Activated CD8-positive, alpha-beta memory T cell treated with anti-CD3 and anti-CD28 coated beads, Interleukin-2, amount 50 U/mL, for 48 hours (primary cell): ENCODE results near the gene MIDN.
A peak's percentile ranks its signal among the peaks of the same experiment; 100 is the strongest.

Source experiments
- DNase-seq: peaks from one replicate; pipeline ENCODE4 v3.0.0-alpha.2; 2020

MIDN gene

DNA sequence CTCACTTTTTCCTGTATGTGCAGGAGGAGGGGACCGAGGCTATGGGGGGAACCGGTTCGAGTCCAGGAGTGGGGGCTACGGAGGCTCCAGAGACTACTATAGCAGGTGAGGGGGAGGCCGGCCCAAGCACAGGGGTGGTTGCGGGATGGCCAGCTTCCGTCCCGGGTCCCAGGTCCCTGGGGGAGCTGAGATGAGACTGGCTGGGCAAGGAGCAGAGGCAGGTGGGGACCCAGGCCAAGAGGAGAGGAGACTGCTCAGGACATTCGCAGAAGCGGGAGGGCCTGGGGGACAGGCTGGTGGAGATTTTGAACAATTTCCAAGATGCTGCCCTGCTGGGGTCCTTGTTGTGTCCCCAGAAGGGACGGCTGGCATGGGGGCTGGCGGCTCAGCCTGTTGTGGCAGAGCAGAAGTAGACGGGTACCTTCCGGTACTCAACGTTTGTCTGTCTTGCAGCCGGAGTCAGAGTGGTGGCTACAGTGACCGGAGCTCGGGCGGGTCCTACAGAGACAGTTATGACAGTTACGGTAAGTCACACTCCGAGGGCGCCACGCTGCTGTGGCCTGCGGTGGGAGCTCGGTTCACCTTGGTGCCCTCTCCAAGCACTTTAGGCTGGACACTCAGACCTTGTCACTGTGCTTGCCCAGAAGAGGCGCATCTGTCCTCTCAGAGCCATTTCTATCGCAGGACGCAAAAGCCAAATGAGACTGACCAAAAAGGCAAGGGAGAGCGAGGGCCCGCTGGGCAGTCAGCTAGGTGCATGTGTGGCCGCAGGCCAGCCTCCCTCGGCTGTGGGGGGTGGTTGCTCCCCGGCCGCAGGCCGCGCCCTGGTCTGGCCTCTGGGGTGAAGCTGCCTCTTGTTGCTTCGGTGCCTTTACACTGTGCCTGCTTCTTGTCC is 23.4 kb downstream of the MIDN start:
- DNase-seq, result no peak

DNA sequence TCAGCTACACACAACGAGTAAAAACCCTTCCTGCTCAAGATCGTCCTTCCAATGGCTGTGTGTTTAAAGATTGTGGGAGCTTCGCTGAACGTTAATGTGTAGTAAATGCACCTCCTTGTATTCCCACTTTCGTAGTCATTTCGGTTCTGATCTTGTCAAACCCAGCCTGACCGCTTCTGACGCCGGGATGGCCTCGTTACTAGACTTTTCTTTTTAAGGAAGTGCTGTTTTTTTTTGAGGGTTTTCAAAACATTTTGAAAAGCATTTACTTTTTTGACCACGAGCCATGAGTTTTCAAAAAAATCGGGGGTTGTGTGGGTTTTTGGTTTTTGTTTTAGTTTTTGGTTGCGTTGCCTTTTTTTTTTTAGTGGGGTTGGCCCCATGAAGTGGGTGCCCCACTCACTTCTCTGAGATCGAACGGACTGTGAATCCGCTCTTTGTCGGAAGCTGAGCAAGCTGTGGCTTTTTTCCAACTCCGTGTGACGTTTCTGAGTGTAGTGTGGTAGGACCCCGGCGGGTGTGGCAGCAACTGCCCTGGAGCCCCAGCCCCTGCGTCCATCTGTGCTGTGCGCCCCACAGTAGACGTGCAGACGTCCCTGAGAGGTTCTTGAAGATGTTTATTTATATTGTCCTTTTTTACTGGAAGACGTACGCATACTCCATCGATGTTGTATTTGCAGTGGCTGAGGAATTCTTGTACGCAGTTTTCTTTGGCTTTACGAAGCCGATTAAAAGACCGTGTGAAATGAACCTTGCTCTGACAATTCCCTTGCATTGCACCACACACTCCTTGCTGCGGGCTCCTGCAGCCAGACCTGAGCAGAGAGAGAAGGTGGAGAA is 24.3 kb downstream of the MIDN start:
- DNase-seq, result no peak

DNA sequence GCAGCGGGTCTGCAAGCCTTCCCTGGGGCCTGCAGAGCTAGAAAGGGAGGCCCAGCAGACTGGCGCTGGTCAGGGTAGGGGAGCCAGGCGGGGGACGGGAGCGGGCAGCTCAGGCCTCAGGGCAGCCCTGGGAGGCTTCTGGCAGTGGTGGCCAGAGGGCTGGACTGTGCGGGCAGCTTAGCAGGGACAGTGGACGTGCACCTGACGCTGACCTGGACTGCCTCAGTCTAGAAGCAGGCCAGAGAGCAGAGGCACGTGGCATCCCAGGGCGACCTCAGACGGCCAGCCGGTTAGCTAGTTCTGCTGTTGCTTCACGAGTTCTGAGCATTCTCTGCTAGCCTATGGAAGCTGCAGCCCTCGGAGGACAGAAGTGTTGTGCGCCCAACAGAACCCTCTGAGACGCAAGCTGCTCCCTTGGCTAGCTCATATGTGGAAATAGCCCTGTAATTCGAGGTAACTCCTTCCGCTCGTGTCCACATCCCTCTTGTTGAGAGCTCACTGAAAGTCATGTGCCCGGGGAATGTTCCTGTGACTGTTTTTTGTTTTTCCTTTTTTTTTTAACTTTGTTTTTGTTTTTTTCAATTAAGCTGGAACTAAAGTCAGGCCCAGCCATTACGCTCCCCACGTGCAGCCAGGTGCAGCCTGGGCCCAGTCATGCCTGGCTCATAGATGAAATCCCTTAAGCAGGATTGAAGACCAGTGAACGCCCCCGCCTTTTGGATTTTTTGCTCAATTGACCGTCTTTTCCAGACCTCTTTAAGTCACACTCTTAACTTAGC is 25.1 kb downstream of the MIDN start:
- no peak for DNase-seq

DNA sequence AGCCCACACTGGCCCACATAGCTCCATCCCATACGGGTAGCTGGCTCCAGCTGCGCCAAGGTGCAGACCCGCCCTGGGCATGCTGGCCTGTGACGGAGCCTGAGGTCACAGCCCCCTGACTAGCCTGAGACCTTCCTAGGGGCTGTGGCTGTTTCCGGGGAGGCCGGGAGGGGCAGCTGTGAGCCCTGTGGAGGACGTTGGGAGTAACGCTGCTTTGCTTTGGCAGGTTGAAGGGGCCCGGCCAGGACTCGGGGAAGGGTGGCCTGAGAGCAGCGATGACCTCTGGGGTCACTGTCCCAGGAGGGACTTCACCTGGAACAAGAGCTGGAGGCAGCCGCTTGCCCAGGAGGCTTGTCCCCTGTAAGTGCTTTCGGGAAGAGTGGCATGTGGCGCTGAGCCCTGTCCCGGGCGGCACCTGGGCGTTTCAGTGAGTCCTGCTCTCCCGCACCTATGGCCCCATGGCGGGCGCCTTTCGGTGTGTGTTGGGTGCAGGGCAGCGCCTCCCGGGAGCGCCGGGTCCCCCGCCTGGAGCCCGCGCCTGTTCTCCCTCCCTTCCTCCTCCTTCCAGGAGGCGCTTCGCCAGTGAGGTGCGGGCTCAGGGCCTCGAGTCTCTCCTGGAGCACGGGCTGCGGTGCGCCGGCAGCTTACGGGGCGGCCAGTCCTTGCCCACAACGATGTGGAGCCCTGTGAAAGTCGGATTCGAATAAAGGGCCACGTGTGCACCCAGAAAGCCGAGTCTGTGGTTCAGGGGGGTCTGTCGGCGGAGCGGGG is 25.9 kb downstream of the MIDN start:
- DNase-seq, result no peak

DNA sequence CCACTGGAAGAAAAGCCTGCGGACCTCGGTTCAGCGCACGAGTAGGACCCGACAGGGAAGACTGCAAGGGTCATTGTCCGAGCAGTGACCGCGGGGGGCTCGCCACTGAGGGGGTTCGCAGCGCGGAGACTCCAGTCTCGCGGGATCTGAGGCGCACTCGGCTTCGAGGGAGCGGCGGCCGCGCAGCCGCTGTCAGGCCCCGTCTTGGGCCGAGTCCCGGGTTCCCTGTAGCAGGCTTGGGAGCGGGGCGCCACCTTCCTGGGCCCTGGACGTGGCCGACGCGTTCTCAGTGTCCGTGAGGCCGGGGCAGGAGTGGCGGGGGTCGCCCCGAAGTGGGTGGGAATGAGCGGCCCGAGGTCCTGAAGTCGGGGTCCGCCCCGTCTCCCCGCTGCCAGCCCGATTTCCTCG is 26.5 kb downstream of the MIDN start:
- DNase-seq, result no peak

DNA sequence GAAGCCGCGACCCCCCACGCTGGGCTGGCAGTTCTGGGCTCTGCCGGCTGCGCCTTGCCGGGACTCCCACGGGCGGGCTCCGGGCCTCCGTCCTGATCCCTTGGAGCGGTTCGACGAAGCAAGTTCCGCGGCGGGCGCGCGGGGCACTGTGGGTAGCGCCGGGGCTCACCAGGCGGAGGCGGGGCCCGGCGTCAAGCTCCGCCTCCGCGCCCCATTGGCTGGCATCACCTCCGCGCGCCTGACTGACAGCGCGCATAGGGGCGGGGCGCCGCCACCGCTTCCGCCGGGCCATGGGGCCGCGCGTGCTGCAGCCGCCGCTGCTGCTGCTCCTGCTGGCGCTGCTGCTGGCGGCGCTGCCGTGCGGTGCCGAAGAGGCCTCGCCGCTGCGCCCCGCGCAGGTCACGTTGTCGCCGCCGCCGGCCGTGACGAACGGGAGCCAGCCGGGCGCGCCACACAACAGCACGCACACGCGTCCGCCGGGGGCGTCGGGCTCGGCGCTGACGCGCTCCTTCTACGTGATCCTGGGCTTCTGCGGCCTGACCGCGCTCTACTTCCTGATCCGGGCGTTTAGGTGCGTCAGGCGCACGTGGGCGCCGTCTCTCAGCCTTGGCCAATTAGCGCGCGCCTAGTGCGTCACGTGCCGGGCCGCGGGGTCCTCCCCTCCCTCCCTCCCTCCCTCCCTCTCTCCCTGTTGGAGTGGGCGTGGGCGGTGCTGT is 27.0 kb downstream of the MIDN start, which contains the start of gene FAM174C:
TSS of gene FAM174C (plus strand) at position 271 of the 716 bp plus-strand sequence. CDS start at position 291, 20 bp downstream.
- DNase-seq, result peak; percentile 97

DNA sequence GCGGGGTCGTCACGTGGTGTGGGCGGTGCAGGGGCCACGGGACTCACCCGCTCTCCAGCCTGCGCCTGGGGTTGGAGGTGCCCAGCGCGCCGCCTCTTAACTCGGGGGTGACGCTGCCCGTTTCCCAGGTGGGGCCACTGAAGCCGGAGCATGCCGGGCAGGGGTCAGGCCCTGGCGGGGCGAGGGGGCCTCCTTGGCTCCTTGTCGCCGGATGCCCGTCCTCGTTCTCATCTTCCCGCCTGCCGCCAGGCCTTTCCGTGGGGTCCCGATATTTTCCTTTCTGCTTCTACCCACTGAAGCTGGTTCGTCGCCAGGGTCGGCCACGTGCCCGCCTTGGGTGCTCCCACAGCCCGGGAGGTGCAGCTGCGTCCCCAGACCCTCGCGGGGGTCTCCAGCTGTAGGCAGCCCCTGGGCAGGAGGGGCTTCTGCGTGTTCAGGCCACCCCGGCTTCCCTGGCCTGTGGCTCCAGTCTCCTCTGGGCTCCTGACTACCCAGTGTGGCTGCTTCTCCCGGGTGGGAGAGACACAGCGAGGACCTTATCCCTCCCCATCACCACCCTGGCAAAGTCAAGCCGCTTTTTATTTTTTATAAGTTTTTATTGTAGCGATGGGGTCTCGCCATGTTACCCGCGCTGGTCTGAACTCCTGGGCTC is 27.7 kb downstream of the MIDN start:
- no peak for DNase-seq

DNA sequence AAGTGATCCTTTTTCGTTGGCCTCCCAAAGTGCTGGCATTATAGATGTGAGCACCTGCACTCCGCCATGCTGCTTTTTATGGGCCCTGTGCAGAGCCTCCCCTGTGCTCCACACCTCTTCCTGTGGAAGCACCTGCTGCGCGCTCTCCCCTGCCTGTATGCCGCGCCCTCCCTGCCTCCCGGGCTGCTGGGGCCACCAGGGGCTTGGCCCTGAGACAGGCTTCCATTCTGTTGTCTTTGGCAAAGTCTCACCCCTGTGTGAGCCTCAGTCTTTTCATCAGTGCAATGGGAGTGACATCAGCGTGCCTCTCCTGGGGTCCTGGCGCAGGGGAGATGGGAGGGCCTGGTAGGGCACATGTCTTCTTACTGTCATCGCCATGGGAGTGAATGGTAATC is 28.2 kb downstream of the MIDN start:
- no peak for DNase-seq

DNA sequence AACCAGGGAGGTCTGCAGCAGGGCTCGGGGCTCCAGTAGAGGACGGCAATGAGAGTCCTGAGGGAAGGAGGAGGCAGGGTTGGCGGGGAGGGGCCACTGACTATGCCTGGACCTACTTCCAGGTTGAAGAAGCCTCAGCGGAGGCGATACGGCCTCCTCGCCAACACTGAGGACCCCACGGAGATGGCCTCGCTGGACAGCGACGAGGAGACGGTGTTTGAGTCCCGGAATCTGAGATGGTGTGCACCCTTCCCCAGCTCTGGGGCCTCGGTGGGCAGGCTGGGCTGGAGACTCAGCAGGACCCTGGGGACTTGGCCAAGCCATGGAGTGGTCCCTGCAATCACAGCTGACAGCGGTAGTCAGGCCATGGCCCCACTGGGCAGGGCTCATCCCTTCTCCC is 28.7 kb downstream of the MIDN start:
- DNase-seq, result no peak

DNA sequence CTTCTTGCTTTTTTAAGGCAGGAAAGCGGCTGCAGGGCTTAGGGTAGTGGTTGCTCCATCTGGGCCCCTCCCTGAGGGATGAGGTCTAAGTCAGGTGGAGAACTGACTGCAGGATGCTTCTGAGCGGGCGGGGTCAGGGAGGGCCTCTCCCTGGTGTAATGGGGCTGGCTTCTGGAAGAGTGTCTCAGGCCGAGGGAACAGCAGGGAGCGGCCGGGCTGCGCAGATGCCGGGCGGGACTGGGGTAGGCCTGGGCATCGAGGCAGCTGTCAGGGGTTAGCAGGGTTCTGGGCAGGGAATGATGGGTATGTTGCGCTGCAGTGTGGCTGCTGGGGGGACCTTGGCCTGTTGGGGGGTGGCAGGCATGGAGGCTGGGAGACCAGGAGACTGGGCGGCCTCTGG is 29.7 kb downstream of the MIDN start:
- DNase-seq, result no peak

DNA sequence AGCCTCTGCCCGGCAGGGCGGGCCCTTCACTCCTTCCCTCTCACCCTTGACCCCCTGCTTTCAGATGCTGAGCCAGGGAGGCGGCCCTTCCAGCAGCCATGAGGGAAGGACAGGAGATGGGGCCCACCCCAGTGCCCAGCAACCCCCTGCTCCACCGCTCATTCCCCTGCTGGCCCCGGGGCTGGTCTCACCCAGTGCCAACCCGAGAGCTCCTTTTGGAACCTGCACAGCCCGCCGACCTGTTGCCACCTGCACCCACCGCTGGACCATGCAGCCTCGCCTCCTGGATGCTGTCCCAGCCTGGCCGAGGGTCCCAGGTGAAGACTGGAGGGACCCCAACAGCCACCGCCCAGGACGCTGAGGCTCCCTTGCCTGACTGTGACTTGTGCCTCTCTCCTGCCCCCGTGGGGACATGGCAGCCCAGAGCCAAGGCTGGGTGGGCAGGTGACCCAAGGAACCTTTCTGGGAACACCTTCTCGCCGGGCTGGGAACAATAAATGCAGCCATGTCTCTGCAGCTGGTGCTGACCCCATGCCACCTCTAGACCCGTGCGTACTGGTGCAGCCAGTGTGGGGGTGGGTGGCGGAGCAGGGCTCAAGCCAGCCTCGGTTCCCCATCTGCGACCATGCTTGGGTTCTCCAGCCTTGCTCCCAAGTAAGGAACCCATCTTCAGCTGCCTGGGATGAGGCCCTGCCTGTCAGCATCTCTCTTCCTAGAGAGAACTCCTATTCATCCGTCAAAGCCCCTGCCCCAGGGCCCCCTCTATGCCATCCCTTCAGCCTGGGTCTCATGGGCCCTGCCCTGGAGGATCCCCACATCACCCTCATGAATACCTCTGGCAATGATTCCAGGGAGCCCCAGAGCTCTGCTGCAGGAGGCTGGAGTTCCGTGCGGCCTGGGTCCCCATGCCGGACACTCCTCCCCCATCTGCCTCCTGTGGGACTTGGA is 30.6 kb downstream of the MIDN start:
- no peak for DNase-seq

DNA sequence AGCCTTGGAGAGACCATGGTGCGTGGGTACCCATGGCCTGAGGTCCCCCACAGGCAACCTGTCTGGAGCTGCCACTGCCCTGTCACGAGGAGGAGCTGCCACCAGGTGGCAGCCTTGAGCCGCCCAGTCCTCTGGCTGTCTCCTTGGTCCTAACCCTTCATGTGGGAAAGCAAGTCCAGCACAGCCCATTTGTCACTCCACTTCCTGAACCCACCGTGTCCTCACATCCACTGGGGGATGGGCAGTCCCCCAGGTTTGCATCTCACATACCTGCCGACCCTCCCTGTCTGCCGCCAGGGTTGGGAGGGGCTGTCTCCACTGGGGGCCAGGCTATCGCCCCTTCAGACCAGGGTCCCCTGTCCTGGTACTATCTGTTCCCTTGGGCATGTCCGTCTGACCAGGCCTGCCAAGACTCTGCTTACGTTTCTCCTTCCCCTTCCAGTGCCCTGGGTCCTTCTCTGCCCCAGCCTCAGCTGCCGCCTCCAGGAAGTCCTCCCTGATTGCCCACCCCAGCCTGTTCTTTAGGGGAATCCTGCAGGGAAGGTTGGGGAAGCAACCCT is 31.5 kb downstream of the MIDN start:
- peak; percentile 93 for DNase-seq

DNA sequence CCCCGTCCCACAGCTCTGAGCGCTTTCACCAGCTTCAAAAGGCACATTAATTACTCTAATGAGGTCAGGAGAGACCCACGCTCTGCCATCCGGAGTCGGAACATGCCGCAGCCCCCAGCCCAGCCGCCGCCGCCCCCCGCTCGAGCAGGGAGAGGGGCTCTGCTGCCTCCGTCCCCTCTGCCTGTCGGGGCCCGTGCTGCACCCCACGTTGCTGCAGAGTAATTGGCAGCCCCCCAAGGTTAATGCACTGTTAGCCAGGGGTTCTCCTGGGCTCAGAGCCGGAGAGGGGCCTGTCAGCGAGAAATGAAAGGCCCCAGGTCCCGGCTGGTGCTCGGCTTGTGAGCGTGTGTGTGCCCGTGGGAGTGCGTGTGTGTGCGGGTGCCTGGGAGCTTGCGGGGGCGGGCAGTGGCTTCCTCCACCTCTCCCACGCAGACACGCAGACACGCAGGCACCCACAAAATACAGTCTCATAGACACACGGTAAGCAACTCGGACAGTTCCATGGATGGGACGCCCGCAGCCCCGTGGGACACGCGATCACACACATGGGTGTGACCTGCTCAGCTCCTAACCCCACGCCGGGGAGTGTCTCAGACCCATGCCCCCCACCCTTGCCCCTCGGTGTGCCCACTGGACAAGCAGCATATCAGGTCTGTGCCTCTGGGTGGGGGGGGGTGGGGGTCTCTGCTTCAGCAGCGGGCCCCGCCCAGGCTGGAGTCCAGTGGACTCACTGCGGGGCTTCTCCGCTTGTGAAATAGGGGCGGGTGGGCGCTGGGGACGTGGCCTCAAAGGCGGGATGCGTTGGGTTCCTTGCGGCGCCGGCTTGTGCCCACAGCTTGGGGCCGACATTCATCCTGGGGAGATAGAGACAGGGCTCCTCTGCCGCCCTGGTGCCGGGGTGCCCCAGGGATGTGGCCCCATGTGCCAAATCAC is 32.5 kb downstream of the MIDN start:
- no peak for DNase-seq

DNA sequence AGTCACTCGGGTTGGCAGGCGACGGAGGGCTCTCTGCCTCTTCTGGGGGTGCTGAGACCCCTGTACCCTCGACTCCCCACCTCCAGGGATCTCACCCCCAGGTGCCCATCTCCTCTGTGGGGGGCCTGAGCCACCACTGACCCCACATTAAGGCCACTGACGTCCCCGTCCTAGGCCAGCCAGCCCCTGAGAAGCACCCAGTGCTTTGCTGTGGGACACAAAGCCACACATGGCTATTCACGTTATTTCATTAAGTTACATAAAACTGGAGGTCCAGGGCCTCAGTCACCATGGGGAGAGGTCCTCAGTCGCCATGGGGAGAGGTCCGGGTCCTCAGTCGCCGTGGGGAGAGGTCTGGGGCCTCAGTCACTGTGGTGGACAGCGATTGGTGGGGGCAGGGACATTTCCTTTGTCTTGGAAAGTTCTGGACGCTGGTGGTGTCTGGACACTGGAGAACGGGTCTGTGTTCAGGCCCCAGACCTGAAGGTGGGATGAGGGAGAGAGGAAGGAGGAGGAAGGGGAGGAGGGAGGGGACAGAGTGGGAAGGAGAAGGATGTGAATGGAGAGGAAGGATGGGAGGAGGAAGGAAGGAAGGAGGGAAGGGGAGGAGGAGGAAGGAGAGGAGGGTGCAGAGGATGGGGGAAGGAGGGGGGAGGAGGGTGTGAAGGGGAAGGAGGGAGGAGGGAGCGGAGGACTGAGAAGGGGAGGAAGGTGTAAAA is 33.3 kb downstream of the MIDN start:
- no peak for DNase-seq

DNA sequence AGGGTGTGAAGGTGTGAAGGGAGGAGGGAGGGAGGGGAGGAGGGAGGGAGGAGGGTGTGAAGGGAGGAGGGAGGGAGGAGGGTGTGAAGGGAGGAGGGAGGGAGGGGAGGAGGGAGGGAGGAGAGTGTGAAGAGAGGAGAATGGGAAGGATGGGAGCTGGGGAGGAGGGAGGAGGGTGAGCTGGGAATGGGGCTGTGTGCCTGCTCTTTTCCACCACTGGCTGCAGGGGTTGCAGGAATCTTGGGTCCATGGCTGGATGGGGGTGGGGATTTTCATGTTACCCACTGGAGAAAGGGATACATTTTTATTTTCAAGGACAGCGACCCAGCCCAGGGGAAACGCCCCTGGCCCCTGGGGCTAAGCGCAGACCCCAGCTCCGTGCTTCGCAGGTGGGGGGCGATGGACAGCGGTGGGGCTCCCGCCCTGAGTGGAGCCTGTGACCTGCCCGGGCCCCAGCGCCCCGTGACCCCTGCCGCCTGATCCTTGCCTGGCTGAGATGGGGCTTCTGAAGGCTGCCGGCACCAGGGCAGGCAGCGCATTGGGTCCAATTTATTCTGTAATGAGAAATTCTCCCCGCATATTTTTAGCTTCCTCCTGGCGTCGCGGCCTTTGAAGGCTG is 34.3 kb downstream of the MIDN start:
- DNase-seq, result no peak

DNA sequence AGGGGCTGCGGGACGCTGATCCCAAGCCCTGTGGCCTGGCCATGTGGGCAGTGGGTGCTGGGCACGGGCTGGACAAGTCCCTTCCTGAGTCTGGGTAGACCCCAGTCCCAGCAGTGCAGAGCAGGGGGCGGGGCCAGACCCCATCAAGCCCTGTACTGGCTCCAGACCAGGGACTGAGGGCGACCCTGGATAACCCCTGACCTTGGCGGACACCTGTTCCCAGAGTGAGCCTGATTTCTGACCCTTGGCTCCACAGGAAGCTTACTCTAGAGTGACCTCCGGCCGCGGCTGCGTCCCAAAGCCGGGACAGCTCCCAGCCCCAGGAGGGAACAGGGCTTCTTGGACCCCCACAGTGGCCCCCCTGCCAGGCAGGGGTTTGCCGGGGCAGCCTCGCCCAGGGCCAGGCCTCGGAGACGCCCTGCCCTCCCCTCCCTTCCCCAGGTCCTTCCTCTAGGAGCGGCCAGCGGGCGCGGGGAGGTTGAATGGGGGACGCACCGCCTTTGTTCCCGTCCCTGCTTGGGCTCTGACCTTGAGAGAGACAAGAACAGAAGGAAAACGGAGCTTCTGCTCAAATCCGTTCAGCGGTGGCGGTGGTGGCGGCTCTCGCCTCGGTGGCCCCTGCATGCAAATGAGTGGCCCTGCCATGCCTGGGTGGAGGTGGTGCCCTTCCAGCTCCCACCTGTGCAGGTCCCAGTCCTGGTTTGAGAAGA is 35.0 kb downstream of the MIDN start:
- no peak for DNase-seq

DNA sequence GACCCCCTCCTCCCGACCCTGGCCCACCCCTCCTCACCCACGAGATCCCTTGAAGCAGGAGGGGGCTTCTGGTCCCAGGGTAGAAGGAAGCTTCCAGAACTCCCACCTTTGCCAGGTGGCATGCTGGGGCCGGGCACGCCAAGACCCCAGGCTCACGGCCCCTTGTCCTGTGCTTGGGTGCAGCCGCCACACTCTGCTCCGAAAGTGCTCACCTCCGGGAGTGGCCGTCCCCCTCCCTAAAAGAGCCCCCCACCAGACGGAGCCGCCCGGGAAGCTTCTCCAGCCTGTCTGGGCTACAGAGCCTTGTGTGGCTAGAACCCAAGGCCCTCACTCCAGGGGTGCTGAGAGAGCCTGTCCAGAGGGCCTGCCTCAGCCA is 35.5 kb downstream of the MIDN start:
- no peak for DNase-seq
